Trophoblast cell (in vitro differentiated cells and primary cell): Measurements from ENCODE around the gene FOXP2.

Source experiments
- DNase-seq, 2 donors: peaks; one replicate each; pipeline ENCODE4 v3.0.0-alpha.2; 2016
- H2AFZ ChIP-seq: 2 replicates; pipeline ENCODE4 v1.6.1; 2013; ENCODE audit warnings: low read length, moderate library complexity, mild to moderate bottlenecking; ENCODE audit not compliant: insufficient read depth, poor library complexity
- H2AK5ac ChIP-seq: 2 replicates; pipeline ENCODE4 v1.6.1; 2013; ENCODE audit warnings: mild to moderate bottlenecking, low read length
- H2BK120ac ChIP-seq: 2 replicates; pipeline ENCODE4 v1.6.1; 2013; ENCODE audit warnings: low read length, mild to moderate bottlenecking, moderate library complexity; ENCODE audit not compliant: insufficient read depth, poor library complexity
- H2BK12ac ChIP-seq: 2 replicates; pipeline ENCODE4 v1.6.1; 2013; ENCODE audit warnings: mild to moderate bottlenecking, low read length, moderate library complexity
- H2BK5ac ChIP-seq: 2 replicates; pipeline ENCODE4 v1.6.1; 2013; ENCODE audit warnings: low read length, low read depth, moderate library complexity, mild to moderate bottlenecking; ENCODE audit not compliant: poor library complexity
- H3K14ac ChIP-seq: 2 replicates; pipeline ENCODE4 v1.6.1; 2013; ENCODE audit warnings: mild to moderate bottlenecking, low read length
- H3K18ac ChIP-seq: 2 replicates; pipeline ENCODE4 v1.6.1; 2013; ENCODE audit warnings: mild to moderate bottlenecking, low read length
- H3K23ac ChIP-seq: 2 replicates; pipeline ENCODE4 v1.6.1; 2013; ENCODE audit warnings: low read length
- H3K27ac ChIP-seq: 2 replicates; pipeline ENCODE4 v1.5.1; 2013; ENCODE audit warnings: low read depth, mild to moderate bottlenecking, inconsistent platforms, low read length, moderate library complexity
- H3K27me3 ChIP-seq: 2 replicates; pipeline ENCODE4 v1.6.1; 2013; ENCODE audit warnings: inconsistent platforms, mild to moderate bottlenecking, low read length, moderate library complexity; ENCODE audit not compliant: insufficient read depth
- H3K36me3 ChIP-seq, 2 experiments: 1 replicate in 1 of 2; 2 replicates in 1 of 2; pipeline ENCODE4 v1.6.1; 2013; ENCODE audit warnings: low read length in 2 of 2, mild to moderate bottlenecking in 2 of 2, moderate library complexity in 1 of 2; ENCODE audit not compliant: insufficient read depth in 2 of 2, control insufficient read depth in 1 of 2
- H3K4ac ChIP-seq: 2 replicates; pipeline ENCODE4 v1.6.1; 2013; ENCODE audit warnings: low read depth, mild to moderate bottlenecking, low read length, moderate library complexity
- H3K4me1 ChIP-seq, 2 experiments: 1 replicate in 1 of 2; 2 replicates in 1 of 2; pipeline ENCODE4 v1.6.1; 2013; ENCODE audit warnings: low read length in 2 of 2, mild to moderate bottlenecking in 2 of 2, moderate library complexity in 1 of 2; ENCODE audit not compliant: insufficient read depth in 2 of 2, control insufficient read depth in 1 of 2
- H3K4me2 ChIP-seq: 2 replicates; pipeline ENCODE4 v1.6.1; 2013; ENCODE audit warnings: inconsistent platforms, mild to moderate bottlenecking, low read length, moderate library complexity
- H3K4me3 ChIP-seq: 2 replicates; pipeline ENCODE4 v1.5.1; 2013; ENCODE audit warnings: mild to moderate bottlenecking, low read depth, low read length, inconsistent platforms
- H3K79me1 ChIP-seq: one replicate; pipeline ENCODE4 v1.6.1; 2013; ENCODE audit warnings: low read length
- H3K79me2 ChIP-seq: 2 replicates; pipeline ENCODE4 v1.6.1; 2013; ENCODE audit warnings: low read length, mild to moderate bottlenecking; ENCODE audit not compliant: control insufficient read depth, insufficient read depth, poor library complexity
- H3K9ac ChIP-seq: 2 replicates; pipeline ENCODE4 v1.6.1; 2013; ENCODE audit warnings: mild to moderate bottlenecking, low read length
- H3K9me3 ChIP-seq: 2 replicates; pipeline ENCODE4 v1.6.1; 2013; ENCODE audit warnings: low read depth, mild to moderate bottlenecking, control low read depth, inconsistent platforms, low read length; ENCODE audit not compliant: insufficient read depth
- H4K12ac ChIP-seq: 2 replicates; pipeline ENCODE4 v1.6.1; 2013; ENCODE audit warnings: low read depth, mild to moderate bottlenecking, low read length, moderate library complexity
- H4K8ac ChIP-seq: 2 replicates; pipeline ENCODE4 v1.6.1; 2013; ENCODE audit warnings: low read depth, mild to moderate bottlenecking, low read length, moderate library complexity
- H4K91ac ChIP-seq: one replicate; pipeline ENCODE4 v1.6.1; 2013; ENCODE audit warnings: low read depth, mild to moderate bottlenecking, low read length, moderate library complexity
- WGBS: extraction: QIAGEN DNeasy Blood & Tissue Kit; methylation state at CpG from one replicate; pipeline ENCODE4 v1.1.7; 2013; ENCODE audit warnings: missing lambda C conversion rate; ENCODE audit not compliant: insufficient read length, insufficient coverage; ENCODE audit errors: extremely low coverage; 5-methylcytosine and 5-hydroxymethylcytosine counted together

Gene FOXP2

DNA sequence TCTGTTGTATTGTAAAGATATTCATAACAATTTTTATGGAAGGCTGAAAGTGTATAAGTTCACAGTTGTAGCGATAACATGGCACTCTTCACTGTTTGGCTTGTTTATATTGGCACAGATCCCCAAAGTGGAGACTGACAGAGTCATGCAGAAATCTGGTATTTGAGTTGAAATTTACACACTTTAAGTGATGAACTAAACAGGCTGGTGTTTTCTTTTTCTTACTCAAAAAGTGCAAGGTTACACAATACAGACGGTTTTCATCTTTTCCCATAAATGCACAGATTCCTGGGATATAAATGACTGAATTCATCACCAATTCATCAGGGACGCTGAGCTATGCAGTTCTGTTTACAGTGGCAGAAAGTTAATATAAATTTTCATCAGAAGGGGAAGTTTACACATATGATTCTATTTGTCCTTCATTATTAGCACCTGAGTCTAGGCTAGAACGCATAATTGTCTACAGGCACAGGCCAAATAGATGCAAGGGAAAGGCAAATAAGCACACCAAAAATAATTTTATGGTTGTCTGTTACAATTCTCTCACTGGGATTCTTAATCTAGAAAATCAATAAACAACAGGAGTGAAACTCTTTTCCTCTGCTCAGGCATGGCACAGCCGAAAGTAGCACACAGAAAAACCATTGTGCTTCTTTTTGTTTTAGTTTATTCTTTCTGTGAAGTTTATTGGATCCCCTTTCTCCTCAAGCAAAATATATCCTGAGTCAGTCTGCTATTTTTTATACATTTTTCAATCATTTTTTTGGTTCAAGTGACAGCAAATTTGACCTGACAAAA is 88.0 kb downstream of the FOXP2 start:
- Histone ChIP-seq H3K4me2 (no peak overlapping the region), H2BK120ac (no peak overlapping the region), H2AK5ac (no peak overlapping the region), H3K27ac (no peak overlapping the region), H3K4me1 (no peaks in the 10 kb centered on the region), H4K91ac (no peak overlapping the region), H3K4ac (no peak overlapping the region), H4K8ac (no peak overlapping the region), H3K18ac (no peak overlapping the region), H3K79me1 (no peaks in the 10 kb centered on the region), H3K23ac (no peak overlapping the region), H3K9me3 (no peaks in the 10 kb centered on the region), H2BK5ac (no peak overlapping the region), H3K14ac (no peak overlapping the region), H3K79me2 (no peaks in the 10 kb centered on the region), H4K12ac (no peak overlapping the region), H3K4me3 (no peak overlapping the region), H2BK12ac (no peak overlapping the region), H3K27me3 (no peaks in the 10 kb centered on the region), H2AFZ (no peak overlapping the region), H3K9ac (no peak overlapping the region), H3K36me3 (no peaks in the 10 kb centered on the region)
- no CpG with 5 or more reads among the region's 5 CpGs for WGBS
- DNase-seq = no peak

DNA sequence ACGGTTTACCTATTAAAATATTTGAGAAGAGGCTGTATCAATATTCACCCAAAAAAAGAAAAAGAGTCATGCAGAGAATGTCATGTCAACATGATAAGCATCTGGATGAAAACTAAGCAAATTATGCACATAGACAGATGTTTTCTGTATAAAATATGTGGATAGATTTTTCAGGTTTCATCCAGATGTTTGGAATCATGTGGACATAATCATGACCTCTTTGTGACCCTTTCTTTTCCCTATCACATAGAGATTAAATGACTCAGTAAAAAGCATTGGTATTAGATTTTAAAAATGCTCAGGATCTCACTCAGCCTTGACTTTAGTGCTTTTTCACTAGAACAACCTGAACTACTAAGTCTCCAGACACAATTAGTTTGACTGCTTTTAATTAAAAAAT is 90.0 kb downstream of the FOXP2 start:
- no peaks in the 10 kb centered on the region for H3K36me3 ChIP-seq
- no peak overlapping the region for H4K12ac ChIP-seq
- H3K14ac ChIP-seq = no peak overlapping the region
- no peak for DNase-seq
- no peak overlapping the region for H4K91ac ChIP-seq
- H2AK5ac ChIP-seq = no peak overlapping the region
- H3K4me1 ChIP-seq = no peaks in the 10 kb centered on the region
- H3K18ac ChIP-seq = no peak overlapping the region
- H4K8ac ChIP-seq = no peak overlapping the region
- H2AFZ ChIP-seq = no peak overlapping the region
- H3K23ac ChIP-seq = no peak overlapping the region
- H2BK12ac ChIP-seq = no peak overlapping the region
- no peak overlapping the region for H3K4ac ChIP-seq
- H3K27ac ChIP-seq = no peak overlapping the region
- WGBS = no CpG with 5 or more reads among the region's 1 CpG
- H2BK120ac ChIP-seq = no peak overlapping the region
- no peaks in the 10 kb centered on the region for H3K79me2 ChIP-seq
- no peak overlapping the region for H3K9ac ChIP-seq
- no peaks in the 10 kb centered on the region for H3K79me1 ChIP-seq
- H2BK5ac ChIP-seq = no peak overlapping the region
- no peaks in the 10 kb centered on the region for H3K9me3 ChIP-seq
- no peaks in the 10 kb centered on the region for H3K27me3 ChIP-seq
- no peak overlapping the region for H3K4me2 ChIP-seq
- H3K4me3 ChIP-seq = no peak overlapping the region

DNA sequence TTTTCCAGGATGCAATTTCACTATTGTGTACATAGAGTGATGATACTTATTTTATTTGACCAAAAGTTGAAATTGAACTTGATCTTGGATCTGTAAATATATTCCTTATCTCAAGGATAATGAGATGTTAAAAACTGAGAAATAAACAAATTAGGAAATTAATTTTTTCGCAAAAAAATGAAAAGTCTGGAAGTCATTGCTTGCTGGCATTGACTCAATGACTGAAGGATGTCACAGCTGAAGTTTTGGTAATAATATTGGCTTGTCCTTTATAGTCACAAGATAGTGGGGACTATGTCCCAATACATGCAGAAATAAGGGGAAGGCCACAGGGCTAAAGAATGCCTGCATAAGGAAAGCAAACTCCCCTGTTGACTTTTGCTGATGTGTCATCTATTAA is 92.8 kb downstream of the FOXP2 start:
- Histone ChIP-seq H3K27me3 (no peaks in the 10 kb centered on the region), H3K14ac (no peak overlapping the region), H3K9ac (no peak overlapping the region), H3K79me1 (no peaks in the 10 kb centered on the region), H3K79me2 (no peaks in the 10 kb centered on the region), H2AK5ac (no peak overlapping the region), H3K4me2 (no peak overlapping the region), H3K23ac (no peak overlapping the region), H2BK120ac (no peak overlapping the region), H3K4ac (no peak overlapping the region), H2AFZ (no peak overlapping the region), H3K27ac (no peak overlapping the region), H2BK12ac (no peak overlapping the region), H4K8ac (no peak overlapping the region), H4K91ac (no peak overlapping the region), H2BK5ac (no peak overlapping the region), H4K12ac (no peak overlapping the region), H3K4me3 (no peak overlapping the region), H3K9me3 (no peaks in the 10 kb centered on the region), H3K36me3 (no peaks in the 10 kb centered on the region), H3K18ac (no peak overlapping the region), H3K4me1 (no peaks in the 10 kb centered on the region)
- no CpG with 5 or more reads among the region's 1 CpG for WGBS
- DNase-seq = no peak

DNA sequence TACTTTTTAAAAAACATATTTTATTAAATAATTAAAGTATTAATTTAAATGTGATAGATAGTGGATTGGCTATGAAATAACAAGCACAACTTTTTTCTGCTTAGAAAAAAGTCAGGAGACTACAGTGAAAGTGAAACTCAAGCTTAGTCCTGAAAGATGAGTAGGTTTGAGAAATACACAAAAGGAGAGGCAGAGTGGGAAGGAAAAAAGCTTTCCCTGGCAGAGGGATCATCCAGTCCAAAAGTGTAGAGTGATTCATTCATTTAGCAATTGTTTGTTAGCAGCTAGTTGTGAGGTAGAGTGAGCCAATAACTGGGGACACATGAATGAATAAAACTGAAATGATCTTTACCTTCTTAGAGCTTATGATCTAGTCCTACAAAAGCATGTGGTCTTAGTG is 93.5 kb downstream of the FOXP2 start:
- no peak overlapping the region for H2AK5ac ChIP-seq
- no peak overlapping the region for H3K27ac ChIP-seq
- no peak overlapping the region for H3K4me3 ChIP-seq
- H3K79me2 ChIP-seq = no peaks in the 10 kb centered on the region
- no peaks in the 10 kb centered on the region for H3K36me3 ChIP-seq
- no peaks in the 10 kb centered on the region for H3K79me1 ChIP-seq
- no peak overlapping the region for H3K14ac ChIP-seq
- H2BK12ac ChIP-seq = no peak overlapping the region
- no peak overlapping the region for H2BK5ac ChIP-seq
- H3K9ac ChIP-seq = no peak overlapping the region
- no peak overlapping the region for H4K12ac ChIP-seq
- H2BK120ac ChIP-seq = no peak overlapping the region
- no peaks in the 10 kb centered on the region for H3K27me3 ChIP-seq
- H4K91ac ChIP-seq = no peak overlapping the region
- no peak overlapping the region for H3K23ac ChIP-seq
- DNase-seq = no peak
- H4K8ac ChIP-seq = no peak overlapping the region
- H2AFZ ChIP-seq = no peak overlapping the region
- no peaks in the 10 kb centered on the region for H3K9me3 ChIP-seq
- H3K4ac ChIP-seq = no peak overlapping the region
- no peak overlapping the region for H3K4me2 ChIP-seq
- no peaks in the 10 kb centered on the region for H3K4me1 ChIP-seq
- no peak overlapping the region for H3K18ac ChIP-seq
